Vagina (tissue), 2 donors: Measurements from ENCODE around the gene CERK. TPM values are rescaled to one million over a fixed set of nuclear protein-coding genes. Genes with fewer than 3 reads are reported as not detected.

Experiments used
- DNase-seq, 2 donors: peaks; one replicate each; pipeline ENCODE4 v3.0.0-alpha.2; 2017; ENCODE audit errors: extremely low spot score in 2 of 2
- H3K27ac ChIP-seq: fragments of 200-600 bp; sonication (generic); one replicate; pipeline ENCODE4 v1.5.1; 2019
- H3K27me3 ChIP-seq: fragments of 200-600 bp; sonication (generic); one replicate; pipeline ENCODE4 v1.5.1; 2019
- H3K36me3 ChIP-seq, 2 donors: fragments of 200-600 bp; sonication (generic); one replicate each; pipeline ENCODE4 v1.5.1; 2017 to 2019
- H3K4me1 ChIP-seq: fragments of 200-600 bp; sonication (generic); one replicate; pipeline ENCODE4 v1.5.1; 2019
- H3K4me3 ChIP-seq, 2 donors: fragments of 200-600 bp; sonication (generic); 1 replicate in 1 of 2; 2 replicates in 1 of 2; pipeline ENCODE4 v1.5.1; 2016 to 2019
- H3K9me3 ChIP-seq: fragments of 200-600 bp; sonication (generic); one replicate; pipeline ENCODE4 v1.5.1; 2019
- POLR2A ChIP-seq, 2 donors: fragments of 450-650 bp; IDR thresholded peaks; one replicate each; pipeline ENCODE4 v1.6.1; 2017; ENCODE audit warnings: antibody characterized with exemption in 2 of 2, mild to moderate bottlenecking in 2 of 2, moderate library complexity in 2 of 2
- POLR2AphosphoS5 ChIP-seq, 2 donors: sonication (generic); formaldehyde crosslinking; IDR thresholded peaks; one replicate each; pipeline ENCODE4 v1.9.0; 2017; ENCODE audit warnings: antibody characterized with exemption in 2 of 2, mild to moderate bottlenecking in 2 of 2, low read depth in 1 of 2; ENCODE audit not compliant: insufficient read depth in 1 of 2
- intact Hi-C: fragments of 100-400 bp; cut with DNase I; formaldehyde crosslinking; loops from one replicate; pipeline ENCODE4 v1.15.1; 2023
- total RNA-seq: library from RNA; depleted of rRNA; stranded (reverse); fragments of >200 nt; gene quantifications from one replicate; pipeline ENCODE4 v1.2.3, GENCODE V29; 2016
- TF ChIP-seq, protein P1 (sequence below), 3 experiments: fragments of 450-650 bp in 2 of 3; fragments of 200-600 bp in 1 of 3; sonication (generic) in 1 of 3; IDR thresholded peaks; one replicate each; pipeline ENCODE4 v1.5.1; 2017 to 2019; ENCODE audit warnings: antibody characterized with exemption in 3 of 3, mild to moderate bottlenecking in 2 of 3, moderate library complexity in 2 of 3

Gene CERK
- total RNA-seq, 1 donor from 2014 or later, result 37.3 TPM

DNA sequence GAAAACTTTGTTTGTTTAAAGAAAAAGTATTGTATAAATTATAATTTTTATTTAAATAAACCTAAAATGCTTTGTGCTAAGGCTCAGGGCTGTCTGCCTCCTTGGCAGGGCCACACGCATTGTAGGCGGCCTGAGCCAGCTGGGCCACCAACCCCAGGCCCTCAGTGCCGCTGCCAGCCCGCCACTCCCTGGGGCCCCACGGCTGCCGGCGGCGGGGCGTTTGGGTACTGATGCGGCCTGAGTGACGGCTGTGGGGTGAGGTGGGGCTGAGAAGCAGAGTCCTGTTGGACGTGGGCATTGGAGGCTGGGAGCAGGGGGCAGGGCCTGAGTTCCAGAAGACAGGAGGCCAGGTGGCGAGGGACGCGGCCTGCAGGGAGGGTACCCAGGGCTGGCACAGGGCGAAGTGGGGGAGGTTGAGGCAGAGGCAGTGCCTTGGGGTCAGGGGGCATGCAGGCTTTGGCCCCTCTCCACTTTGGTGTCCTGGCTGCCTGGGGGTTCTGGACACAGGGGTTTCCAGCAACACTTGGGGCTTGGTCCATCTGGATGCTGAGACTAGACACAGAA lies 58.3 kb downstream of the CERK start:
- intact Hi-C loops, result no loop called here
- H3K27ac ChIP-seq, result no peak overlapping the region
- peaks cover 0 to 3% of the 10 kb centered on the region in 2 donors for H3K36me3 ChIP-seq
- H3K27me3 ChIP-seq, result no peaks in the 10 kb centered on the region
- no peaks in the 10 kb centered on the region for H3K9me3 ChIP-seq
- TF ChIP-seq, protein P1, sequence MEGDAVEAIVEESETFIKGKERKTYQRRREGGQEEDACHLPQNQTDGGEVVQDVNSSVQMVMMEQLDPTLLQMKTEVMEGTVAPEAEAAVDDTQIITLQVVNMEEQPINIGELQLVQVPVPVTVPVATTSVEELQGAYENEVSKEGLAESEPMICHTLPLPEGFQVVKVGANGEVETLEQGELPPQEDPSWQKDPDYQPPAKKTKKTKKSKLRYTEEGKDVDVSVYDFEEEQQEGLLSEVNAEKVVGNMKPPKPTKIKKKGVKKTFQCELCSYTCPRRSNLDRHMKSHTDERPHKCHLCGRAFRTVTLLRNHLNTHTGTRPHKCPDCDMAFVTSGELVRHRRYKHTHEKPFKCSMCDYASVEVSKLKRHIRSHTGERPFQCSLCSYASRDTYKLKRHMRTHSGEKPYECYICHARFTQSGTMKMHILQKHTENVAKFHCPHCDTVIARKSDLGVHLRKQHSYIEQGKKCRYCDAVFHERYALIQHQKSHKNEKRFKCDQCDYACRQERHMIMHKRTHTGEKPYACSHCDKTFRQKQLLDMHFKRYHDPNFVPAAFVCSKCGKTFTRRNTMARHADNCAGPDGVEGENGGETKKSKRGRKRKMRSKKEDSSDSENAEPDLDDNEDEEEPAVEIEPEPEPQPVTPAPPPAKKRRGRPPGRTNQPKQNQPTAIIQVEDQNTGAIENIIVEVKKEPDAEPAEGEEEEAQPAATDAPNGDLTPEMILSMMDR (IDR thresholded peaks at IDR 0.05), result no peak
- no peak for TF ChIP-seq POLR2AphosphoS5 (IDR thresholded peaks at IDR 0.05; ENCODE audit: insufficient read depth in 1 of 2, low read depth in 1 of 2)
- TF ChIP-seq POLR2A (IDR thresholded peaks at IDR 0.05), result no peak
- no peak overlapping the region for H3K4me3 ChIP-seq
- H3K4me1 ChIP-seq, result peaks cover 5% of the 10 kb centered on the region
- DNase-seq, result no peak

DNA sequence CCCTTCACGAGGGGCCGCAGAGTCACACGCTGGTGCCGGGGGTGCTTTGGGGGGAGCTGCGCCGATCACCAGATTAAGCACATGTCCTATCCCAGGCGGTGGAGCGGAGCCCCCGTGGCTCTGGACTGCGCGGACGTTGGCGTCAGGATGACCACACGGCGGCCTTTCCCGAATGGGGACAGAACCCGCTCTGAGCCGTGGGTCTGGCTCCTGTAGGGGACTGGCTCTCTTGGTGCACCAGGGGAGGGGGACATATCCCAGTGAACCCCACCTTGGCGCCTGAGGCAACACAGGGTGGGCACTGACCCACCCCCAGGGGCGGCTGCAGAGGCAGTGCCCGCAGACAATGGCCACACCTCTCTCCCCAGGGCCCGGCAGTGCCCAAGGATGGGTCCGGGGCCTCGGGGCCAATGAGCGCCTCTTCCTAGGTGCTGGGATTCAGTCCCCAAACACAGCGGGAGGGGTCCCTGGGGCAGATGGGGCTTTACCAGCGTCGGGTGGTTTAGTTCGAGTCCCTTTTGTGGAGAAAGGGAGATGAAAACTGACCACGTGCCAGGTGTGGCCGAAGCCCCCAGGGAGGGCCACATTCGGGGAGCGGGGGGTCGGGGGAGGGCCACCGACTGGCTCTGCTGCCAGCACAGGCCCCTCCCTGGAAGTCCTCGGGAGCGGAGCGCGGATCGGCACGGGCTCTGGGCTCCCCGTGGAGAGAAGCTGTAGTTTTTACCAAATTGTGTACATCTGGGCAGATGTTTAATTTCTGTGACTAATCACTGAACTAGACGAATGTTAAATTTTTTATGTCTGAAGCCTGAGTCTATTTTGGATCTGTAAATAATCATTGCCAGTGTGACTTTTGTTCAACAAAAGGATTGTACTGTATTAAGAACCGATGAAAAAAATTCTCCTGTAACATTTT lies 59.0 kb downstream of the CERK start:
- H3K4me3 ChIP-seq, result no peak overlapping the region
- H3K36me3 ChIP-seq, result peaks cover 0 to 4% of the 10 kb centered on the region in 2 donors

GRCh38 chr22:46678003-46678657 lies 59.9 kb downstream of the CERK start:
- Histone ChIP-seq H3K27me3 (no peaks in the 10 kb centered on the region), H3K27ac (no peak overlapping the region), H3K9me3 (no peaks in the 10 kb centered on the region), H3K4me3 (no peak overlapping the region), H3K36me3 (peaks cover 0 to 4% of the 10 kb centered on the region in 2 donors), H3K4me1 (peaks cover 5% of the 10 kb centered on the region)
- DNase-seq, result no peak
- TF ChIP-seq, protein P1 (IDR thresholded peaks at IDR 0.05), result no peak
- TF ChIP-seq POLR2AphosphoS5 (IDR thresholded peaks at IDR 0.05; ENCODE audit: insufficient read depth in 1 of 2, low read depth in 1 of 2) (no peak), POLR2A (IDR thresholded peaks at IDR 0.05) (no peak)
- intact Hi-C loops, result no loop called here

More for the DNA sequence above, 59.0 kb downstream of the CERK start:
- intact Hi-C loops, result no loop called here
- no peaks in the 10 kb centered on the region for H3K27me3 ChIP-seq
- no peak overlapping the region for H3K27ac ChIP-seq
- no peak for TF ChIP-seq POLR2A (IDR thresholded peaks at IDR 0.05)
- TF ChIP-seq, protein P1 (IDR thresholded peaks at IDR 0.05), result no peak
- TF ChIP-seq POLR2AphosphoS5 (IDR thresholded peaks at IDR 0.05; ENCODE audit: insufficient read depth in 1 of 2, low read depth in 1 of 2), result no peak
- no peak for DNase-seq
- peaks cover 5% of the 10 kb centered on the region for H3K4me1 ChIP-seq
- H3K9me3 ChIP-seq, result no peaks in the 10 kb centered on the region

- intact Hi-C loops, result no loop called here
- Histone ChIP-seq H3K9me3 (no peaks in the 10 kb centered on the region), H3K27me3 (no peaks in the 10 kb centered on the region), H3K4me3 (no peak overlapping the region), H3K27ac (no peak overlapping the region), H3K36me3 (peaks cover 0 to 4% of the 10 kb centered on the region in 2 donors), H3K4me1 (peaks cover 8% of the 10 kb centered on the region)
- TF ChIP-seq POLR2A (IDR thresholded peaks at IDR 0.05), result no peak
- no peak for TF ChIP-seq POLR2AphosphoS5 (IDR thresholded peaks at IDR 0.05; ENCODE audit: insufficient read depth in 1 of 2, low read depth in 1 of 2)
- TF ChIP-seq, protein P1 (IDR thresholded peaks at IDR 0.05), result no peak
- no peak for DNase-seq
These were observed 60.6 kb downstream of the CERK start for GRCh38 chr22:46677323-46678002.
